Measurements from ENCODE around the gene CDK11B. TPM values are rescaled to one million over a fixed set of nuclear protein-coding genes. Genes with fewer than 3 reads are reported as not detected.
A peak's percentile ranks its signal among the peaks of the same experiment; 100 is the strongest.

CDK11B gene
- total RNA-seq, 1 donor from 2014 or later, result 39.6 TPM

GRCh38 chr1:1605034-1605591, 53.7 kb downstream of the CDK11B start:
- Mint-ChIP-seq H3K36me3 (ENCODE audit: low read depth) (no peaks in the 10 kb centered on the region), H3K9me3 (no peaks in the 10 kb centered on the region), H3K4me1 (ENCODE audit: low read depth) (peaks cover 13% of the 10 kb centered on the region), H3K4me3 (no peak overlapping the region), H3K27ac (peak overlapping the region; percentile 80), H3K27me3 (ENCODE audit: insufficient read depth) (no peaks in the 10 kb centered on the region)
- intact Hi-C loops (cut with micrococcal nuclease), result no loop called here
- no peak for DNase-seq (ENCODE audit: low spot score)

DNA sequence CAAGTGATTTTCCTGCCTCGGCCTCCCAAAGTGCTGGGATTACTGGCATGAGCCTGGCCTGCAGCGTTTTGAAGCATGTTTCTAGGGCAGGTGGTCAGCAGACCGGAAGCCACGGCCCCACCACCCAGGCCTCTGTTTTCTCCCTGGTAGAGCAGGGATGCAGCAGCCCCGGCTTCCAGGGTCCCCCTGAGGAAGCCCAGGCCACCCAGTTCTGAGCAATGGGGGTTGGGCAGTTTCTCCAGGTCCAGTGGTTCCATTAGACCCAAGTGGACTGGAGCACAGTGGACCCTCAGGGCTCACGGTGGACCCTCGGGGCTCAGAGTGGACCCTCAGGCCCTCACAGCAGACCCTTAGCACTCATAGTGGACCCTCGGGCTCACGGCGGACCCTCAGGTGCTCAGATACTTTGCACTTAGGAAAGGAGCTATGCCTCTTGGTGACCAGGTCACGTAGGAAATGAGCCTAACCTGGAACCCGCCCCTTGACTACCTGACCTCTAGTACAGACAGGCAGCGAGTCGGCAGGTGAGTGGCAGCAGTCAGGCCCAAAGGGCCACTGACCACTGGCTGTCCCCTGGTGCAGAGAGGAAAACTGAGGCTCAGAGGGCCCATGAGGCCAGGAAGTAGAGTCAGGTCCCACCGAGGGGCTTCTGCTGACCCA, 54.3 kb downstream of the CDK11B start:
- H3K4me3 Mint-ChIP-seq, result no peak overlapping the region
- intact Hi-C loops (cut with micrococcal nuclease), result no loop called here
- no peaks in the 10 kb centered on the region for H3K27me3 Mint-ChIP-seq (ENCODE audit: insufficient read depth)
- H3K9me3 Mint-ChIP-seq, result no peaks in the 10 kb centered on the region
- no peaks in the 10 kb centered on the region for H3K36me3 Mint-ChIP-seq (ENCODE audit: low read depth)
- DNase-seq (ENCODE audit: low spot score), result no peak
- H3K4me1 Mint-ChIP-seq (ENCODE audit: low read depth), result peaks cover 13% of the 10 kb centered on the region
- H3K27ac Mint-ChIP-seq, result peak overlapping the region; percentile 80

DNA sequence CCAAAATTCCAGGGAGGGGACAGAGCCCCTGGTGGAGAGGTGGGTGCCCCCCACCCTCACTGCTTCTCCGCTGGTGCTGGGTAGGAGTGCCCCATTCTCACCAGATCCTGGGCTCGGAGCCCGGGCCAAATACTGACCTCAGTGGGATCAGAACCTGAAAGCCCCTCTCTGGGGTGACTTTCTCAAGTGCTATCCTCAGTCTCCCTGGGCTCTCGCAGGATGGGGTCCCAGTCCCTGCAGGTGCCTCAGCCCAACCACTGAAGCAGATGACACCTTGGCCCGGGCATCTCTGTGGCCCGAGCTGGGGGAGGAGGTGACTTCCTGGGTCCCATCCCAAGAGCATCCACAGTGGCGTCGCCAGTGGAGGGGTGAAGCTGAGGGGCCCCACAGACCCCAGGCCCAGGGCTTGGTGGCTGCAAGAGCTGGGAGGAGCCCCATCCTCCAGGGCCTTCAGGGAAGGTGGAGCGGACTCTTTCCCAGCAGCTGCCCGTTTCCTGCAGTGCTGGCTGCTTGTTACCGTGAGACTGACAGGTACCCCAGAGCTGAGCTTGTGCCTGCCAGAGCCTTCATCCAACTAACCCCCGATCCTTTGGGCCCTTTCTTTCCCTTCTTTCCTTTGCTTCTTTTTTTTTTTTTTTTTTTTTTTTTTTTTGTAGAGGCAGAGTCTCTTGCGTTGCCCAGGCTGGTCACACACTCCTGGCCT, 55.0 kb downstream of the CDK11B start:
- Mint-ChIP-seq H3K9me3 (no peaks in the 10 kb centered on the region), H3K27ac (no peak overlapping the region), H3K4me1 (ENCODE audit: low read depth) (peaks cover 13% of the 10 kb centered on the region), H3K4me3 (no peak overlapping the region), H3K36me3 (ENCODE audit: low read depth) (no peaks in the 10 kb centered on the region), H3K27me3 (ENCODE audit: insufficient read depth) (no peaks in the 10 kb centered on the region)
- DNase-seq (ENCODE audit: low spot score), result no peak
- intact Hi-C loops (cut with micrococcal nuclease), result no loop called here

- intact Hi-C loops (cut with micrococcal nuclease), result no loop called here
- Mint-ChIP-seq H3K4me1 (ENCODE audit: low read depth) (peaks cover 13% of the 10 kb centered on the region), H3K36me3 (ENCODE audit: low read depth) (no peaks in the 10 kb centered on the region), H3K4me3 (no peak overlapping the region), H3K27ac (no peak overlapping the region), H3K9me3 (no peaks in the 10 kb centered on the region), H3K27me3 (ENCODE audit: insufficient read depth) (no peaks in the 10 kb centered on the region)
- no peak for DNase-seq (ENCODE audit: low spot score)
Observed at GRCh38 chr1:1602968-1603506, 55.8 kb downstream of the CDK11B start.

DNA sequence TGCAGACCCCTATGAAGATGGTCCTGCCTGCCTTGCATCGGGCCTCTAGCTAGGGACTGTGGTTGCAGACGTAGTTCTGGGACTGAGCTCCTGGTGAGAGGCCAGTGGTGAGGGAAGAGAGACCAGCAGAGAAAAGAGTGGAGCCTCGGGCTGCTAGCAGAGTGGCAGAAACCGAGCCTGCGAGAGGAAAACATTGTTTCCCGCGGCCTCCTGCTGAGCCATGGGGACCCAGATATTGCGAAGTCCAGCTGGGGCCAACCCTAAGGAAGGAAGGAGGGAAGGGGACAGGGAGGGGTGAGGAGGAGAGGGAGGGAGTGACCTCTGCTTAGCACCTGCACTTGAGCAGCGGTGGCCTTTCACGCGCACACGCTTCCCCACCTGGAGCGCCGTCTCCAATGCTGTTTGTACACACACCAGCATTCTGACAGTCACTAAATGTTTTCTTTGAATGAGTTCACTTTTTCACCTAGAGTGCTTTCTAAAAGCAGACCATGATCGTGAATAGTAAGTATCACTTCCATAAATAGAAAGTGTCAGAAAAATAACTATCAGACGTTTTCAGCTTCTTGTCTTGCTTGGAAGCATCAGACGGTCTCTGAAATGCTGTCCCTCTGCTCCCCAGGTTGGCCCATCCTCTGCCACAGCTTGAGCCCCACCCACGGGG, 56.4 kb downstream of the CDK11B start:
- Mint-ChIP-seq H3K36me3 (ENCODE audit: low read depth) (no peaks in the 10 kb centered on the region), H3K27ac (no peak overlapping the region), H3K9me3 (no peaks in the 10 kb centered on the region), H3K4me3 (no peak overlapping the region), H3K27me3 (ENCODE audit: insufficient read depth) (peaks cover 3% of the 10 kb centered on the region), H3K4me1 (ENCODE audit: low read depth) (peaks cover 9% of the 10 kb centered on the region)
- intact Hi-C loops (cut with micrococcal nuclease), result no loop called here
- DNase-seq (ENCODE audit: low spot score), result no peak

DNA sequence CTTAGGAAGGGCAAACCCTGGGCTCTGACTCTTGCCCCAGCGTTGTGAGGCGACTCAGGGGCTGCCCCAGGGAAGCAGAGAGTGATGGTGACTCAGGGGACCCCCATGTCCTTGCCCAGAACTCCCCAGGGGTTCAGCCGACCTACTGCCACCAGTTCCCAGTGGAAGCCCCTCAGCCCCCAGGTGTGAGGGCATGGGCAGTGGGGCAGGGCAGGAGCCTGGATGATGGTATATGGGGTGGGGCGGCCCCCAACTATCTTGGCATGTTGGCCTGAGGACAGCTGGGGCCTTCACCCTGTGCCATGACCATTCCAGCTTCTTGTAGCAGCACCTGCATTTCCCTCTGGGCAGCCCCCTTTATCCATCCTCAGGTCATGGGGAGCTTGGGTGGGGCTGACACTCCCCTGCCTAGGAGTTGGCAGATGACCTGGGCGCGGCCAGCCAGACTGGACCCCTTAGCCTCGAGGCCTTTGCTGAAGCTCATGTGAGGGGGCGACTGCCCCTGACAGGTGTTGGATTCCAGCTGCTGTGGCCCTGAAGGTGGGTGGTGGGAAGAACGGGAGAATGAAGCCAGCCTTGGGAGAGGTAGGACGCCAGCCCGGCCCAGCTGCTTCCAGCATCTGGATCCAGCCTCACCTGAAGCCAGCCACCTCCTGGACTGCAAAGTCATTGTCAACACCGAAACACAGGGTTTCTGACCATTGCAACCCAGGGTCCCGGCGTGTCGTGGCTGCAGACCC, 57.1 kb downstream of the CDK11B start:
- H3K27ac Mint-ChIP-seq, result no peak overlapping the region
- H3K9me3 Mint-ChIP-seq, result no peaks in the 10 kb centered on the region
- intact Hi-C loops (cut with micrococcal nuclease), result no loop called here
- peaks cover 3% of the 10 kb centered on the region for H3K27me3 Mint-ChIP-seq (ENCODE audit: insufficient read depth)
- no peaks in the 10 kb centered on the region for H3K36me3 Mint-ChIP-seq (ENCODE audit: low read depth)
- H3K4me1 Mint-ChIP-seq (ENCODE audit: low read depth), result peaks cover 2% of the 10 kb centered on the region
- DNase-seq (ENCODE audit: low spot score), result no peak
- H3K4me3 Mint-ChIP-seq, result no peak overlapping the region

- no peaks in the 10 kb centered on the region for H3K9me3 Mint-ChIP-seq
- peaks cover 3% of the 10 kb centered on the region for H3K27me3 Mint-ChIP-seq (ENCODE audit: insufficient read depth)
- intact Hi-C loops (cut with micrococcal nuclease), result no loop called here
- no peak for DNase-seq (ENCODE audit: low spot score)
- H3K4me3 Mint-ChIP-seq, result peak overlapping the region; percentile 69
- H3K36me3 Mint-ChIP-seq (ENCODE audit: low read depth), result no peaks in the 10 kb centered on the region
- no peaks in the 10 kb centered on the region for H3K4me1 Mint-ChIP-seq (ENCODE audit: low read depth)
- peak overlapping the region; percentile 44 for H3K27ac Mint-ChIP-seq
Observed at GRCh38 chr1:1600861-1601563, 57.8 kb downstream of the CDK11B start.

DNA sequence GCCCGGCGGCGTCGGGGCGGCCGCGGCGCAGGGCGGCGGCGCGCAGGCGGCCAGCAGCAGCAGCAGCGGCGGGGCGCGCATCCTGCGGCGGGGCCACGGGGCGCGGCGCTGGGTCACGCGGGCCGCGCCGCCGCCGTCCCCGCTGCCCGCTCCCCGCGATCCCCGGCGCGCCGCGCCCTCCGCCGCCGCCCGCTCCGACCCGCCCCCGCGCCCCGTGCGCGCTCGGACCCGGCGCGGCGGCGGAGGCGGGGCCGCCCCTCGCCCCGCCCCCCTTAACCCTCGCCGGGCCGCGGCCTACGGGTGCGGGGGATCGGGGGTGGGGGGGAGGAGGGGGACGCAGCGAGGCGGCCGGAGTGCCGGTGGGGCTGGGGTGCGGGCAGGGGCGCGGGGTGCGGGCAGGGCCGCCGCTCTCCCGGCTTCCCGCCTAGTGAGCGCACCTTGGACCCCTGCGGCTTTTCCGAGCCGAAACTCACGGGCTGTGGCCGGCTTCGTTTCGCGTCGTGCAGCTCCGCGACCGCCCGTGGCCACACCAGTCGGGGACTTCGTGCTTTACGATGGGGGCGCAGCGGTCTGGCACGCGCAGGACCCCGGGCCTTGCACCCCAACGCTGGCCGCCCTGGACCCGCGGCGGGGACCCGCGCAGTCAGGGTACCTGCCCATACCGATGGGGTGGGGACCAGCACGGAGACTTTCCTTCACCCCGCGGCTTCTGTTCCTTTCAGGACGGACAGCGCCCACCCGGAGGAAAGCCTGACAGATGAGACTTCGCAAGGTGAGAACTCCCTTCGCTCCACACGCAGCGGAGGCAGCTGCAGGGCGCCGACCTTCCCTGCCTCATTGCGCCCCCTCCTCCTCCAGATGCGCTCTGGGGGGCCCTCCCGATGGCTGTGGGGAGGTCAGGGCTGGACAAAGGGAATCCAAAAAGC, 58.6 kb downstream of the CDK11B start, which contains the start of gene FNDC10:
TSS of gene FNDC10 (minus strand) at position 201 of the 926 bp plus-strand sequence. CDS start at position 81, 120 bp downstream.
- Mint-ChIP-seq H3K4me3 (peak within 1 kb of the TSS; percentile 82), H3K27ac (peak within 1 kb of the TSS; percentile 62), H3K36me3 (ENCODE audit: low read depth) (no peaks in the 10 kb centered on the region), H3K4me1 (ENCODE audit: low read depth) (no peaks in the 10 kb centered on the region), H3K27me3 (ENCODE audit: insufficient read depth) (peaks cover 3% of the 10 kb centered on the region), H3K9me3 (no peaks in the 10 kb centered on the region)
- intact Hi-C loops (cut with micrococcal nuclease), result no loop called here
- no peak for DNase-seq (ENCODE audit: low spot score)

DNA sequence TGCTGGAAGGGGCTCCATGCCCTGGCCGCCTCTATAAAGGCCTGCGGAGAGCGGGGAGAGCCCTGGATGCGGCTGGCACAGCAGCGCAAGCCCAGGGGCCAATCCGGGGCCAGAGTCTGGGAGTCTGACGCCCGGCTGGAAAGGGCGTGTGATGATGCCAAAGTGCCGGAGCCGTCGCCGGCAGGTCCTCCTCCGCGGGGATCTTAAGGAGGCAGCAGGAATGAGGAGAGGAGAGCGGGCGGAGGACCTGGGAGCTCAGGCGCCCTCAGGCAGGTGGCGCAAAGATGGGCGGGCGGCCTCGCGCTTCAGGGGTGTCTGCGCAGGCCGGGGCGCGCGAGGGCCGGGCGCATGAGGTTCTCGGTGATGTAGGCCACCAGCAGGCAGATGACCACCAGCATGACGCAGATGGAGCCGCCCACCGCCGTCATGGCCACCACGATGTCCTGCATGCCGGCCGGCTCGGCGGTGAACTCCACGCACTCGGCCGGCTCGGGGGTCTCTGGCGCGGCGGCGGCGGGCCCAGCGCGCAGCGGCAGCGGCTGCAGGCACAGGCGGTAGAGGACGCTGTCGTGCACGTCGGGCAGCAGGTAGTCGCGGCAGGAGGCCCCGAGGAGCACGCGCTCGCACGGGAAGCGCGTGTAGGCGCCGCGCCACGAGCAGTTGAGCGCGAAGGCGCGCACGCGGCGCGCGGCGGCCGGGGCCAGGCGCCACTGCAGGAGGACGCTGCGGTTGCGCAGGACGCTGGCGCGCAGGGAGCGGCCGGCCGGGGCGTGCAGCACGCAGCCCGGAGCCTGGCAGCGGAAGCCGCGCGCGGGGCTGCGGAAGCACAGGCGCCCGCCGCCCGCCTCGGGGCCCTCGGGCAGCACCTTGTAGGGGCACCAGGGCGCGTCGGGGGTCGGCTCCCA, 59.5 kb downstream of the CDK11B start:
- no peaks in the 10 kb centered on the region for H3K36me3 Mint-ChIP-seq (ENCODE audit: low read depth)
- peak overlapping the region; percentile 82 for H3K4me3 Mint-ChIP-seq
- H3K9me3 Mint-ChIP-seq, result no peaks in the 10 kb centered on the region
- H3K27ac Mint-ChIP-seq, result peak overlapping the region; percentile 62
- peak; percentile 37 for DNase-seq (ENCODE audit: low spot score)
- intact Hi-C loops (cut with micrococcal nuclease), result no loop called here
- peaks cover 3% of the 10 kb centered on the region for H3K27me3 Mint-ChIP-seq (ENCODE audit: insufficient read depth)
- H3K4me1 Mint-ChIP-seq (ENCODE audit: low read depth), result no peaks in the 10 kb centered on the region

DNA sequence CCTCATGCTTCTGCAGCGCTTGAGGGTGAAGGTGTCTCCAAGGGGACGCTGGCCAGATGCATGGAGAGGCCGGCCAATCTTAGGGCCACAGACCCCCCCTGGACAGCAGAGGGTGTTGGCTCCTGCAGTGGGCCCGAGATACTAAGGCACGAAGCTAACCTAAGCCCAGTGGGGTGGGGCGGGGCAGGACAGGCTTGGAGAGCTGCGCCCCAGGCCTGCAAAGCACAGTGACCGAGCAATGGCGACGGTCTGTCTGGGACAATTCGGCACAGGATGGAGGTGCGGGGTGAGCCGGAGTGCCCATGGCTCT, 60.1 kb downstream of the CDK11B start:
- Mint-ChIP-seq H3K27ac (peak overlapping the region; percentile 40), H3K4me3 (peak overlapping the region; percentile 82), H3K9me3 (no peaks in the 10 kb centered on the region), H3K36me3 (ENCODE audit: low read depth) (no peaks in the 10 kb centered on the region), H3K4me1 (ENCODE audit: low read depth) (no peaks in the 10 kb centered on the region), H3K27me3 (ENCODE audit: insufficient read depth) (peaks cover 3% of the 10 kb centered on the region)
- intact Hi-C loops (cut with micrococcal nuclease), result no loop called here
- no peak for DNase-seq (ENCODE audit: low spot score)
